ENCODE data around the gene USP48. TPM values are rescaled to one million over a fixed set of nuclear protein-coding genes. Genes with fewer than 3 reads are reported as not detected.

USP48 gene
- total and polyA plus RNA-seq, 10 of the 15 experiments (the other 5 are each of a cell fraction or from before 2014, with no cell fraction given): 21.2 to 115 (median 75.5) TPM

GRCh38 chr1:21704145-21704544 is 78.8 kb downstream of the USP48 start:
- Histone ChIP-seq H3K27ac (ENCODE audit: control insufficient read depth, insufficient read depth) (no peak overlapping the region), H4K20me1 (ENCODE audit: control insufficient read depth, insufficient read depth) (no peaks in the 10 kb centered on the region), H3K4me2 (ENCODE audit: control insufficient read depth, insufficient read depth) (no peak overlapping the region), H3K79me2 (ENCODE audit: control insufficient read depth, insufficient read depth, low read length) (no peaks in the 10 kb centered on the region; the same call in 1 of the 2 replicates), H3K36me3 (ENCODE audit: control insufficient read depth in 2 of 2, insufficient read depth in 2 of 2, low read length in 1 of 2) (peaks cover 7 to 43% of the 10 kb centered on the region in 2 experiments), H2AFZ (ENCODE audit: control insufficient read depth, low read depth, low read length) (no peak overlapping the region), H3K9me3 (replicated peaks; ENCODE audit: control insufficient read depth, insufficient read depth, low read length) (no peaks in the 10 kb centered on the region), H3K4me3 (no peak overlapping the region), H3K27me3 (replicated peaks in 1 of 2; ENCODE audit: control insufficient read depth in 2 of 2, insufficient read depth in 2 of 2, low read length in 1 of 2) (no peaks in the 10 kb centered on the region), H3K9ac (ENCODE audit: control insufficient read depth, insufficient read depth, low read length) (no peak overlapping the region), H3K4me1 (ENCODE audit: control insufficient read depth, insufficient read depth, low read length) (no peaks in the 10 kb centered on the region)
- 80% methylated on average over 5 of the region's 5 CpGs for WGBS (ENCODE audit: insufficient coverage, insufficient replicate concordance, low lambda C conversion rate, missing lambda C conversion rate)
- in situ Hi-C loops (cut with MboI) (loop anchor here (25.0 kb wide), 1 partner anchor 942 kb away; no protein-coding TSS in a partner anchor), intact Hi-C loops (cut with micrococcal nuclease; ENCODE audit: unreplicated experiment) (loop anchor here (5.0 kb wide), 2 partner anchors 78 to 258 kb away; partner anchors contain the start of gene USP48)
- POLR2A ChIA-PET: interaction anchor here (0.6 kb wide), 1 partner anchor 34 kb away, joined by 4 read pairs; no protein-coding TSS in a partner anchor
- no peak for TF ChIP-seq SUPT20H (IDR thresholded peaks at IDR 0.05; ENCODE audit: borderline replicate concordance, control insufficient read depth, low read depth, low read length)
- TF ChIP-seq HDAC6 (IDR thresholded peaks at IDR 0.05; ENCODE audit: unreplicated experiment): no peak
- no peak for TF ChIP-seq NBN (IDR thresholded peaks at IDR 0.05)
- no peak for TF ChIP-seq TCF3 (IDR thresholded peaks at IDR 0.05; ENCODE audit: borderline replicate concordance, insufficient read depth, low read depth, low read length)
- TF ChIP-seq ELK1 (IDR thresholded peaks at IDR 0.05; ENCODE audit: low read depth, low read length): no peak
- no peak for TF ChIP-seq SREBF1 (IDR thresholded peaks at IDR 0.05; ENCODE audit: low read length)
- no peak for TF ChIP-seq RELB (IDR thresholded peaks at IDR 0.05; ENCODE audit: low read depth)
- TF ChIP-seq CBFB (IDR thresholded peaks at IDR 0.05; ENCODE audit: low read depth): no peak
- no peak for TF ChIP-seq ETV6 (conservative IDR thresholded peaks at IDR 0.05 in 1 of 2, IDR thresholded peaks at IDR 0.05 in 1 of 2; ENCODE audit: borderline replicate concordance in 1 of 2, low read depth in 1 of 2)
- TF ChIP-seq ZNF592 (IDR thresholded peaks at IDR 0.05): no peak
- TF ChIP-seq ZNF207 (IDR thresholded peaks at IDR 0.05; ENCODE audit: borderline replicate concordance): no peak
- TF ChIP-seq SIN3A (IDR thresholded peaks at IDR 0.05; ENCODE audit: low read depth, low read length): no peak
- no peak for TF ChIP-seq WRNIP1 (IDR thresholded peaks at IDR 0.05; ENCODE audit: borderline replicate concordance, low read depth, low read length)
- no peak for TF ChIP-seq CHD4 (IDR thresholded peaks at IDR 0.05)
- TF ChIP-seq MYC (IDR thresholded peaks at IDR 0.05; ENCODE audit: insufficient read depth, insufficient read length, insufficient replicate concordance, low read length, severe bottlenecking): no peak
- no peak for TF ChIP-seq RB1 (IDR thresholded peaks at IDR 0.05; ENCODE audit: borderline replicate concordance)
- RAD21 ChIA-PET (ENCODE audit: unreplicated experiment): interaction anchor here (2.6 kb wide), 1 partner anchor 78 kb away, joined by 15 read pairs; the partner anchor contains the start of gene USP48
- ATAC-seq (no peak), FAIRE-seq (peak; percentile 81), DNase-seq (ENCODE audit: low read depth, low spot score) (no peak)
- CTCF ChIA-PET: interaction anchor here (0.6 to 3.5 kb wide), 9 partner anchors 10 to 319 kb away, joined by 3 to 18 read pairs (median 3); no protein-coding TSS in a partner anchor
- SMC1A ChIA-PET (ENCODE audit: uncharacterized antibody, unreplicated experiment): interaction anchor here (0.8 to 3.9 kb wide), 5 partner anchors 15 to 260 kb away, joined by 3 to 30 read pairs (median 5); partner anchors contain the start of gene USP48
- no TSS peak for BruUV-seq (replicated peaks)

Measured in GM12878 (cell line).